Testis (tissue), 2 donors: Measurements from ENCODE around the gene FPR1.

ENCODE experiments used
- POLR2A ChIP-seq: fragments of 450-650 bp; IDR thresholded peaks from one replicate; pipeline ENCODE4 v1.6.1; 2017; ENCODE audit warnings: antibody characterized with exemption, mild to moderate bottlenecking, moderate library complexity
- TF ChIP-seq, protein P1 (sequence below), 3 experiments: fragments of 450-650 bp in 2 of 3; fragments of 200-600 bp in 1 of 3; sonication (generic) in 1 of 3; IDR thresholded peaks; one replicate each; pipeline ENCODE4 v1.5.1; 2016 to 2019; ENCODE audit warnings: antibody characterized with exemption in 3 of 3, mild to moderate bottlenecking in 2 of 3, moderate library complexity in 1 of 3

DNA sequence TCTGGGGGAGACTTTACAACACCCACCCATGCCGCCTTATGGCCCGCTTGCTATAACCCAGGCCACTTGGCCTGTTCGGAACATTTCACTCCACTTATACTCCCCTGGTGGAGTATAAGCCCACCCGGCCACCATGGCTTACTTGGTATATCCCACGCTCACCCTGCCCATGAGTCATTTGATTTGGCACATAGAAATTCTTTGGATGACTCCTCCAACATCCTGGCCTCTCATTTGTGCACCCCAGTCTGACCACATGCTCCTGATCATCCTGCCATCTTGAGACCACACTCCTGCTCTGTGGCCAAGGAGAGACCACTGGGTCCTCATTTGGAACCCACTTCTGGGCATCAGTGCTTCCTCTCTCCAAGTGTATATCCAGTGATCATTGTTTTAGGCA lies 53.4 kb downstream of the FPR1 start:
- TF ChIP-seq, protein P1, sequence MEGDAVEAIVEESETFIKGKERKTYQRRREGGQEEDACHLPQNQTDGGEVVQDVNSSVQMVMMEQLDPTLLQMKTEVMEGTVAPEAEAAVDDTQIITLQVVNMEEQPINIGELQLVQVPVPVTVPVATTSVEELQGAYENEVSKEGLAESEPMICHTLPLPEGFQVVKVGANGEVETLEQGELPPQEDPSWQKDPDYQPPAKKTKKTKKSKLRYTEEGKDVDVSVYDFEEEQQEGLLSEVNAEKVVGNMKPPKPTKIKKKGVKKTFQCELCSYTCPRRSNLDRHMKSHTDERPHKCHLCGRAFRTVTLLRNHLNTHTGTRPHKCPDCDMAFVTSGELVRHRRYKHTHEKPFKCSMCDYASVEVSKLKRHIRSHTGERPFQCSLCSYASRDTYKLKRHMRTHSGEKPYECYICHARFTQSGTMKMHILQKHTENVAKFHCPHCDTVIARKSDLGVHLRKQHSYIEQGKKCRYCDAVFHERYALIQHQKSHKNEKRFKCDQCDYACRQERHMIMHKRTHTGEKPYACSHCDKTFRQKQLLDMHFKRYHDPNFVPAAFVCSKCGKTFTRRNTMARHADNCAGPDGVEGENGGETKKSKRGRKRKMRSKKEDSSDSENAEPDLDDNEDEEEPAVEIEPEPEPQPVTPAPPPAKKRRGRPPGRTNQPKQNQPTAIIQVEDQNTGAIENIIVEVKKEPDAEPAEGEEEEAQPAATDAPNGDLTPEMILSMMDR (IDR thresholded peaks at IDR 0.05), result no peak
- TF ChIP-seq POLR2A, result no peak
